A549 (cell line): Measurements from ENCODE around the gene PRPF31. TPM values are rescaled to one million over a fixed set of nuclear protein-coding genes. Genes with fewer than 3 reads are reported as not detected.

Source experiments
- CEBPB ChIP-seq, 2 experiments: fragments of >200 bp in 1 of 2; sonication (Bioruptor Twin) in 1 of 2; formaldehyde crosslinking in 1 of 2; IDR thresholded peaks; 2 replicates each; pipeline ENCODE4 v1.6.1; 2012 to 2016
- CHD2 ChIP-seq: fragments of 150-350 bp; IDR thresholded peaks from 2 replicates; pipeline ENCODE4 v1.6.1; 2014; ENCODE audit warnings: low read length; ENCODE audit not compliant: partially characterized antibody
- EHF ChIP-seq: fragments of 250-450 bp; sonication (Bioruptor Pico); IDR thresholded peaks from 2 replicates; pipeline ENCODE4 v1.5.0; 2020; ENCODE audit warnings: mild to moderate bottlenecking
- EP300 ChIP-seq, 2 experiments: fragments of >200 bp; sonication (Bioruptor Twin); formaldehyde crosslinking; IDR thresholded peaks; 2 replicates in 1 of 2; 3 replicates in 1 of 2; pipeline ENCODE4 v1.6.1; 2016 to 2017
- FOSB ChIP-seq: fragments of 250-450 bp; sonication (Bioruptor Pico); IDR thresholded peaks from 2 replicates; pipeline ENCODE4 v1.5.0; 2020; ENCODE audit warnings: mild to moderate bottlenecking, moderate library complexity
- GATA3 ChIP-seq: IDR thresholded peaks from 2 replicates; pipeline ENCODE4 v1.6.1; 2012; ENCODE audit warnings: borderline replicate concordance
- MAZ ChIP-seq: fragments of 150-350 bp; IDR thresholded peaks from 2 replicates; pipeline ENCODE4 v1.6.1; 2014; ENCODE audit warnings: antibody characterized with exemption, low read depth, low read length, borderline replicate concordance
- PHF8 ChIP-seq: fragments of 200-600 bp; sonication (generic); IDR thresholded peaks from 2 replicates; pipeline ENCODE4 v1.6.1; 2016; ENCODE audit warnings: low read depth, mild to moderate bottlenecking, antibody characterized with exemption, moderate library complexity, borderline replicate concordance
- POLR2A ChIP-seq: IDR thresholded peaks from 2 replicates; pipeline ENCODE4 v1.6.1; 2012; ENCODE audit warnings: mild to moderate bottlenecking, low read length
- RAD21 ChIP-seq, 2 experiments: fragments of >200 bp in 1 of 2; sonication (Bioruptor Twin) in 1 of 2; formaldehyde crosslinking in 1 of 2; IDR thresholded peaks in 1 of 2; conservative IDR thresholded peaks in 1 of 2; 2 replicates in 1 of 2; 3 replicates in 1 of 2; pipeline ENCODE4 v1.6.1; 2012 to 2018; ENCODE audit warnings: inconsistent platforms in 1 of 2
- TFCP2L1 ChIP-seq: fragments of 250-450 bp; sonication (Bioruptor Pico); IDR thresholded peaks from 2 replicates; pipeline ENCODE4 v1.5.0; 2021; ENCODE audit warnings: mild to moderate bottlenecking
- ZNF302 ChIP-seq: fragments of 250-450 bp; sonication (Bioruptor Pico); IDR thresholded peaks from 2 replicates; pipeline ENCODE4 v1.9.0; 2021; ENCODE audit warnings: inconsistent platforms, mild to moderate bottlenecking, moderate library complexity
- polyA plus RNA-seq, 4 experiments: library from polyadenylated mRNA; depleted of rRNA in 3 of 4; stranded (reverse); fragments of >200 nt; fragmentation: RNase III in 1 of 4; extraction: RNeasy Plus Mini Kit Qiagen cat#74134 plus additional on column Dnase treatment in 1 of 4; gene quantifications; 2 replicates in 3 of 4; 3 replicates in 1 of 4; pipeline ENCODE4 v1.2.3, GENCODE V29; 2011 to 2017
- TF ChIP-seq, protein P1 (sequence below): IDR thresholded peaks from 2 replicates; pipeline ENCODE4 v1.6.1; 2012
- TF ChIP-seq, protein P2 (sequence below): fragments of >200 bp; sonication (Bioruptor Twin); formaldehyde crosslinking; IDR thresholded peaks from 3 replicates; pipeline ENCODE4 v1.5.1; 2016
- TF ChIP-seq, protein P3 (sequence below): fragments of 250-450 bp; sonication (Bioruptor Pico); IDR thresholded peaks from 2 replicates; pipeline ENCODE4 v1.5.0; 2021; ENCODE audit warnings: mild to moderate bottlenecking, moderate library complexity, borderline replicate concordance
- TF ChIP-seq, protein P4 (sequence below): fragments of 200-600 bp; sonication (generic); IDR thresholded peaks from 2 replicates; pipeline ENCODE4 v1.6.1; 2016; ENCODE audit warnings: antibody characterized with exemption, mild to moderate bottlenecking, moderate library complexity
- TF ChIP-seq, protein P5 (sequence below): IDR thresholded peaks from 2 replicates; pipeline ENCODE4 v1.6.1; 2012
- TF ChIP-seq, protein P6 (sequence below): fragments of >200 bp; sonication (Bioruptor Twin); formaldehyde crosslinking; IDR thresholded peaks from 2 replicates; pipeline ENCODE4 v1.6.1; 2016

PRPF31 gene
- polyA plus RNA-seq, 2 of the 4 experiments (the other 2 are of a cell fraction), result 69.8 to 169 TPM

DNA sequence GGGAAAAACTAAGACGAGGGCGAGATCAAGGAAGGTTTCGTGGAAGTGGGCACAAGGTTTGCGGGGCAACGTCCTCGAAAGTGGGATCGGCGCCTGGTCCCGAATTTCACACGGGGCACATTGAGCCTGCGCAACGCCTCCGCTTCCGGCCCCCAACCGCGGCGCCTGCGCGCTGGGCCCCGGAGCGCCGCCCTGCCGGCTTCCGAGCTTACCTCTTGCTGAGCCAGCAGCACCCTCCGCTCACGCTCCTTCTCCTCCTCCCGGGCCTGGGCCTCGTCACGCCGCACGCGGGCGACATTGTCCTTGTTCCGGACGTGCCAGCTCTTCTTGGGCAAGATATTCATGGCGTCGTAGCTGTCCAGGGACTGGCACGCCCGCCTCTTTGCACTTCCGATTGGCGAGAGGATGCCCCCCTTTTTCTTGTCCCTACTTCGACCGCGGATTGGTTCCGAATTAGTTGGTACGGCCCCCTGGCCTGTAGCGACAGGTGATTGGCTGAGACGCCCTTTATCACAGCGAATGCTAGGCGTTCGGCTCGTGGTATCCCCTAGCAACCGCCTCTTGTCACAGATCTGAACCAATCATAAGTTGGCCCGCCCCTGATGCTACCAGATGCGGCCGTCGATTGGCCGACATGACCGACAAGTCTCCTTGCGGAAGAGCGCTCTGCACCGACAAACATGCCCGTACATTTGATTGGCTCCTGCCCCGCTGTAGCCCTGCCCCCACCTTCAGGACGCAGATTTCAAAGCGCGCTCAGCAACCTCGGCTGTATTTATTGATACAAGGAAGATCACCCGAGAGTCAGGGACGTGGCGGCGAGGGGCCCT lies 44.0 kb downstream of the PRPF31 start, which contains the start of gene LENG1 (continued):
- TF ChIP-seq RAD21 (conservative IDR thresholded peaks at IDR 0.05 in 1 of 2, IDR thresholded peaks at IDR 0.05 in 1 of 2), result no peak
- TF ChIP-seq EP300 (IDR thresholded peaks at IDR 0.05), result no peak
- peak; percentile 87; the same call in 1 of the 2 replicates for TF ChIP-seq PHF8
- TF ChIP-seq, protein P1, sequence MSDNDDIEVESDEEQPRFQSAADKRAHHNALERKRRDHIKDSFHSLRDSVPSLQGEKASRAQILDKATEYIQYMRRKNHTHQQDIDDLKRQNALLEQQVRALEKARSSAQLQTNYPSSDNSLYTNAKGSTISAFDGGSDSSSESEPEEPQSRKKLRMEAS, result peak; percentile 97
- no peak for TF ChIP-seq CHD2
- no peak for TF ChIP-seq MAZ
- TF ChIP-seq, protein P2, sequence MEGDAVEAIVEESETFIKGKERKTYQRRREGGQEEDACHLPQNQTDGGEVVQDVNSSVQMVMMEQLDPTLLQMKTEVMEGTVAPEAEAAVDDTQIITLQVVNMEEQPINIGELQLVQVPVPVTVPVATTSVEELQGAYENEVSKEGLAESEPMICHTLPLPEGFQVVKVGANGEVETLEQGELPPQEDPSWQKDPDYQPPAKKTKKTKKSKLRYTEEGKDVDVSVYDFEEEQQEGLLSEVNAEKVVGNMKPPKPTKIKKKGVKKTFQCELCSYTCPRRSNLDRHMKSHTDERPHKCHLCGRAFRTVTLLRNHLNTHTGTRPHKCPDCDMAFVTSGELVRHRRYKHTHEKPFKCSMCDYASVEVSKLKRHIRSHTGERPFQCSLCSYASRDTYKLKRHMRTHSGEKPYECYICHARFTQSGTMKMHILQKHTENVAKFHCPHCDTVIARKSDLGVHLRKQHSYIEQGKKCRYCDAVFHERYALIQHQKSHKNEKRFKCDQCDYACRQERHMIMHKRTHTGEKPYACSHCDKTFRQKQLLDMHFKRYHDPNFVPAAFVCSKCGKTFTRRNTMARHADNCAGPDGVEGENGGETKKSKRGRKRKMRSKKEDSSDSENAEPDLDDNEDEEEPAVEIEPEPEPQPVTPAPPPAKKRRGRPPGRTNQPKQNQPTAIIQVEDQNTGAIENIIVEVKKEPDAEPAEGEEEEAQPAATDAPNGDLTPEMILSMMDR, result no peak
- TF ChIP-seq, protein P3, sequence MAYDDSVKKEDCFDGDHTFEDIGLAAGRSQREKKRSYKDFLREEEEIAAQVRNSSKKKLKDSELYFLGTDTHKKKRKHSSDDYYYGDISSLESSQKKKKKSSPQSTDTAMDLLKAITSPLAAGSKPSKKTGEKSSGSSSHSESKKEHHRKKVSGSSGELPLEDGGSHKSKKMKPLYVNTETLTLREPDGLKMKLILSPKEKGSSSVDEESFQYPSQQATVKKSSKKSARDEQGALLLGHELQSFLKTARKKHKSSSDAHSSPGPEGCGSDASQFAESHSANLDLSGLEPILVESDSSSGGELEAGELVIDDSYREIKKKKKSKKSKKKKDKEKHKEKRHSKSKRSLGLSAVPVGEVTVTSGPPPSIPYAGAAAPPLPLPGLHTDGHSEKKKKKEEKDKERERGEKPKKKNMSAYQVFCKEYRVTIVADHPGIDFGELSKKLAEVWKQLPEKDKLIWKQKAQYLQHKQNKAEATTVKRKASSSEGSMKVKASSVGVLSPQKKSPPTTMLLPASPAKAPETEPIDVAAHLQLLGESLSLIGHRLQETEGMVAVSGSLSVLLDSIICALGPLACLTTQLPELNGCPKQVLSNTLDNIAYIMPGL (CRISPR knock-in tag), result no peak
- TF ChIP-seq, protein P4, sequence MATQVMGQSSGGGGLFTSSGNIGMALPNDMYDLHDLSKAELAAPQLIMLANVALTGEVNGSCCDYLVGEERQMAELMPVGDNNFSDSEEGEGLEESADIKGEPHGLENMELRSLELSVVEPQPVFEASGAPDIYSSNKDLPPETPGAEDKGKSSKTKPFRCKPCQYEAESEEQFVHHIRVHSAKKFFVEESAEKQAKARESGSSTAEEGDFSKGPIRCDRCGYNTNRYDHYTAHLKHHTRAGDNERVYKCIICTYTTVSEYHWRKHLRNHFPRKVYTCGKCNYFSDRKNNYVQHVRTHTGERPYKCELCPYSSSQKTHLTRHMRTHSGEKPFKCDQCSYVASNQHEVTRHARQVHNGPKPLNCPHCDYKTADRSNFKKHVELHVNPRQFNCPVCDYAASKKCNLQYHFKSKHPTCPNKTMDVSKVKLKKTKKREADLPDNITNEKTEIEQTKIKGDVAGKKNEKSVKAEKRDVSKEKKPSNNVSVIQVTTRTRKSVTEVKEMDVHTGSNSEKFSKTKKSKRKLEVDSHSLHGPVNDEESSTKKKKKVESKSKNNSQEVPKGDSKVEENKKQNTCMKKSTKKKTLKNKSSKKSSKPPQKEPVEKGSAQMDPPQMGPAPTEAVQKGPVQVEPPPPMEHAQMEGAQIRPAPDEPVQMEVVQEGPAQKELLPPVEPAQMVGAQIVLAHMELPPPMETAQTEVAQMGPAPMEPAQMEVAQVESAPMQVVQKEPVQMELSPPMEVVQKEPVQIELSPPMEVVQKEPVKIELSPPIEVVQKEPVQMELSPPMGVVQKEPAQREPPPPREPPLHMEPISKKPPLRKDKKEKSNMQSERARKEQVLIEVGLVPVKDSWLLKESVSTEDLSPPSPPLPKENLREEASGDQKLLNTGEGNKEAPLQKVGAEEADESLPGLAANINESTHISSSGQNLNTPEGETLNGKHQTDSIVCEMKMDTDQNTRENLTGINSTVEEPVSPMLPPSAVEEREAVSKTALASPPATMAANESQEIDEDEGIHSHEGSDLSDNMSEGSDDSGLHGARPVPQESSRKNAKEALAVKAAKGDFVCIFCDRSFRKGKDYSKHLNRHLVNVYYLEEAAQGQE, result no peak
- no peak; the same call in 1 of the 2 replicates for TF ChIP-seq GATA3
- TF ChIP-seq, protein P5, sequence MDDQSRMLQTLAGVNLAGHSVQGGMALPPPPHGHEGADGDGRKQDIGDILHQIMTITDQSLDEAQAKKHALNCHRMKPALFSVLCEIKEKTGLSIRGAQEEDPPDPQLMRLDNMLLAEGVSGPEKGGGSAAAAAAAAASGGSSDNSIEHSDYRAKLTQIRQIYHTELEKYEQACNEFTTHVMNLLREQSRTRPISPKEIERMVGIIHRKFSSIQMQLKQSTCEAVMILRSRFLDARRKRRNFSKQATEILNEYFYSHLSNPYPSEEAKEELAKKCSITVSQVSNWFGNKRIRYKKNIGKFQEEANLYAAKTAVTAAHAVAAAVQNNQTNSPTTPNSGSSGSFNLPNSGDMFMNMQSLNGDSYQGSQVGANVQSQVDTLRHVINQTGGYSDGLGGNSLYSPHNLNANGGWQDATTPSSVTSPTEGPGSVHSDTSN, result peak; percentile 62; the same call in 1 of the 2 replicates
- TF ChIP-seq TFCP2L1 (CRISPR knock-in tag), result 0 out of 2 replicates have a peak, but pooled peaks have one; percentile 60
- TF ChIP-seq ZNF302 (CRISPR knock-in tag), result no peak
- no peak for TF ChIP-seq EHF (CRISPR knock-in tag)
- TF ChIP-seq POLR2A, result peak; percentile 82
- peak in 1 of 2 experiments; percentile 18; a peak in 2 of 4 replicates for TF ChIP-seq CEBPB (IDR thresholded peaks at IDR 0.05)
- TF ChIP-seq FOSB, result no peak
- TF ChIP-seq, protein P6, sequence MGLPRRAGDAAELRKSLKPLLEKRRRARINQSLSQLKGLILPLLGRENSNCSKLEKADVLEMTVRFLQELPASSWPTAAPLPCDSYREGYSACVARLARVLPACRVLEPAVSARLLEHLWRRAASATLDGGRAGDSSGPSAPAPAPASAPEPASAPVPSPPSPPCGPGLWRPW, result no peak
- TF ChIP-seq, all 56 proteins: peak for 16
